HepG2 (cell line): ENCODE data around the gene KLHL21. TPM values are rescaled to one million over a fixed set of nuclear protein-coding genes. Genes with fewer than 3 reads are reported as not detected.
A peak's percentile ranks its signal among the peaks of the same experiment; 100 is the strongest.

Source experiments
- CBX2 ChIP-seq, 2 experiments: fragments of 200-600 bp in 1 of 2; sonication (generic); formaldehyde crosslinking in 1 of 2; IDR thresholded peaks; 2 replicates each; pipeline versions ENCODE4 v1.7.0 to v1.8.1; 2018 to 2022; ENCODE audit warnings: low read depth in 2 of 2, low read length in 1 of 2, mild to moderate bottlenecking in 1 of 2, missing genetic modification reagents in 1 of 2
- FOXK2 ChIP-seq: fragments of 450-650 bp; IDR thresholded peaks from 2 replicates; pipeline ENCODE4 v1.6.1; 2016
- GTF3A ChIP-seq: sonication (generic); formaldehyde crosslinking; conservative IDR thresholded peaks from 2 replicates; pipeline ENCODE4 v1.4.0; 2020; ENCODE audit warnings: mild to moderate bottlenecking, missing genetic modification reagents
- NFIC ChIP-seq: IDR thresholded peaks from 2 replicates; pipeline ENCODE4 v1.6.1; 2012; ENCODE audit warnings: mild to moderate bottlenecking, low read length, inconsistent platforms
- PAWR ChIP-seq: sonication (generic); formaldehyde crosslinking; IDR thresholded peaks from 2 replicates; pipeline ENCODE4 v1.4.0; 2020; ENCODE audit warnings: missing genetic modification reagents, mild to moderate bottlenecking, borderline replicate concordance
- RXRB ChIP-seq: IDR thresholded peaks from 2 replicates; pipeline ENCODE4 v1.6.1; 2016; ENCODE audit warnings: borderline replicate concordance, missing genetic modification reagents, missing compliant biosample characterization
- SALL2 ChIP-seq: sonication (generic); formaldehyde crosslinking; IDR thresholded peaks from 2 replicates; pipeline ENCODE4 v1.8.1; 2023; ENCODE audit warnings: mild to moderate bottlenecking, missing genetic modification reagents, inconsistent platforms
- ZNF383 ChIP-seq: sonication (generic); formaldehyde crosslinking; IDR thresholded peaks from 2 replicates; pipeline ENCODE4 v1.4.0; 2020; ENCODE audit warnings: missing genetic modification reagents, mild to moderate bottlenecking, borderline replicate concordance
- ZNF678 ChIP-seq: sonication (generic); formaldehyde crosslinking; IDR thresholded peaks from 2 replicates; pipeline ENCODE4 v1.4.0; 2020; ENCODE audit warnings: mild to moderate bottlenecking, missing genetic modification reagents
- ZNF772 ChIP-seq: sonication (generic); formaldehyde crosslinking; IDR thresholded peaks from 2 replicates; pipeline ENCODE4 v1.5.0; 2020; ENCODE audit warnings: mild to moderate bottlenecking, missing genetic modification reagents
- polyA plus RNA-seq, 8 experiments: library from polyadenylated mRNA; depleted of rRNA in 3 of 8; stranded (reverse) in 7 of 8; unstranded in 1 of 8; fragments of >200 nt; fragmentation: Illumina TruSeq in 4 of 8; extraction: Trizol in 4 of 8; gene quantifications; 2 replicates each; pipeline versions ENCODE4 v1.2.1 to v1.2.3, GENCODE V29; 2011 to 2016; ENCODE audit warnings: low read depth in 4 of 8, missing spikeins in 1 of 8, mixed read lengths in 1 of 8; ENCODE audit not compliant: insufficient read depth in 1 of 8
- total RNA-seq, 5 experiments: library from RNA; depleted of rRNA; stranded (reverse); fragments of >200 nt; fragmentation: Illumina TruSeq; extraction: Trizol; gene quantifications; 2 replicates each; pipeline ENCODE4 v1.2.3, GENCODE V29; 2016; ENCODE audit warnings: low read depth in 1 of 5
- TF ChIP-seq, protein P1 (sequence below): sonication (generic); formaldehyde crosslinking; IDR thresholded peaks from 2 replicates; pipeline ENCODE4 v1.8.1; 2023; ENCODE audit warnings: mild to moderate bottlenecking, missing genetic modification reagents
- TF ChIP-seq, protein P2 (sequence below): sonication (generic); formaldehyde crosslinking; IDR thresholded peaks from 2 replicates; pipeline ENCODE4 v1.5.1; 2020; ENCODE audit warnings: mild to moderate bottlenecking, missing genetic modification reagents, moderate library complexity

KLHL21 gene
- total and polyA plus RNA-seq, 2 of the 13 experiments (the other 11 are each of a cell fraction or from before 2014, with no cell fraction given): 14.8 to 25.0 TPM

DNA sequence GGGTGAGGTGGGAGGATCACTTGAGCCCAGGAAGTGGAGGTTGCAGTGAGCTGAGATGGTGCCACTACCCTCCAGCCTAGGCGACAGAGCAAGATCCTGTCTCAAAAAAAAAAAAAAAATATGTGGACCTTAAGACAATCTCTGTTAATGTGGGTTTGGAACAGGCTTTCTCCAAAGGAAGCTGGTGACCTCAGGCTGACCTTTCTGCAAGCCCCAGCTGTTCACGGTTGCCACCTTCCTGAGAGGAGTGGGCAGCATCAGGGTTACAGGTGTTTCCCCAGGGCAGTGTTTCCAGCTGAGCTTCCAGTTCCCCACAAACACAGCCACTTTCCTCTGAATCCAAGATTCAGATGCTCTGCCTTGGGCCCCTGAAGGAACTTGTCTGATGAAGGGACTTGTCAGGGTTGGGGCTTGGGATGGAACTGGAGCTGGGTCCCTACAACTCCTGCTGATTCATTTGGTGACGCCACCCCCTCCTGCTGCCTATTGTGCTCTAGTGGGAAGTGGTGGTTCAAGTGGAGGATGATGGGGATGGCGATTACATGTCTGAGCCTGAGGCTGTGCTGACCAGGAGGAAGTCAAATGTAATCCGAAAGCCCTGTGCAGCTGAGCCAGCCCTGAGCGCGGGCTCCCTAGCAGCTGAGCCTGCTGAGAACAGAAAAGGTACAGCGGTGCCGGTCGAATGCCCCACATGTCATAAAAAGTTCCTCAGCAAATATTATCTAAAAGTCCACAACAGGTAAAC is 20.9 kb downstream of the KLHL21 start (continued):
- 0 out of 2 replicates have a peak, but pooled peaks have one; percentile 28 for TF ChIP-seq GTF3A (CRISPR knock-in tag)
- TF ChIP-seq NFIC: no peak
- TF ChIP-seq SALL2 (CRISPR knock-in tag): 0 out of 2 replicates have a peak, but pooled peaks have one; percentile 2
- no peak for TF ChIP-seq FOXK2
- TF ChIP-seq, protein P1, sequence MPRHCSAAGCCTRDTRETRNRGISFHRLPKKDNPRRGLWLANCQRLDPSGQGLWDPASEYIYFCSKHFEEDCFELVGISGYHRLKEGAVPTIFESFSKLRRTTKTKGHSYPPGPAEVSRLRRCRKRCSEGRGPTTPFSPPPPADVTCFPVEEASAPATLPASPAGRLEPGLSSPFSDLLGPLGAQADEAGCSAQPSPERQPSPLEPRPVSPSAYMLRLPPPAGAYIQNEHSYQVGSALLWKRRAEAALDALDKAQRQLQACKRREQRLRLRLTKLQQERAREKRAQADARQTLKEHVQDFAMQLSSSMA: 0 out of 2 replicates have a peak, but pooled peaks have one; percentile 51
- TF ChIP-seq PAWR (CRISPR knock-in tag): no peak
- TF ChIP-seq, protein P2, sequence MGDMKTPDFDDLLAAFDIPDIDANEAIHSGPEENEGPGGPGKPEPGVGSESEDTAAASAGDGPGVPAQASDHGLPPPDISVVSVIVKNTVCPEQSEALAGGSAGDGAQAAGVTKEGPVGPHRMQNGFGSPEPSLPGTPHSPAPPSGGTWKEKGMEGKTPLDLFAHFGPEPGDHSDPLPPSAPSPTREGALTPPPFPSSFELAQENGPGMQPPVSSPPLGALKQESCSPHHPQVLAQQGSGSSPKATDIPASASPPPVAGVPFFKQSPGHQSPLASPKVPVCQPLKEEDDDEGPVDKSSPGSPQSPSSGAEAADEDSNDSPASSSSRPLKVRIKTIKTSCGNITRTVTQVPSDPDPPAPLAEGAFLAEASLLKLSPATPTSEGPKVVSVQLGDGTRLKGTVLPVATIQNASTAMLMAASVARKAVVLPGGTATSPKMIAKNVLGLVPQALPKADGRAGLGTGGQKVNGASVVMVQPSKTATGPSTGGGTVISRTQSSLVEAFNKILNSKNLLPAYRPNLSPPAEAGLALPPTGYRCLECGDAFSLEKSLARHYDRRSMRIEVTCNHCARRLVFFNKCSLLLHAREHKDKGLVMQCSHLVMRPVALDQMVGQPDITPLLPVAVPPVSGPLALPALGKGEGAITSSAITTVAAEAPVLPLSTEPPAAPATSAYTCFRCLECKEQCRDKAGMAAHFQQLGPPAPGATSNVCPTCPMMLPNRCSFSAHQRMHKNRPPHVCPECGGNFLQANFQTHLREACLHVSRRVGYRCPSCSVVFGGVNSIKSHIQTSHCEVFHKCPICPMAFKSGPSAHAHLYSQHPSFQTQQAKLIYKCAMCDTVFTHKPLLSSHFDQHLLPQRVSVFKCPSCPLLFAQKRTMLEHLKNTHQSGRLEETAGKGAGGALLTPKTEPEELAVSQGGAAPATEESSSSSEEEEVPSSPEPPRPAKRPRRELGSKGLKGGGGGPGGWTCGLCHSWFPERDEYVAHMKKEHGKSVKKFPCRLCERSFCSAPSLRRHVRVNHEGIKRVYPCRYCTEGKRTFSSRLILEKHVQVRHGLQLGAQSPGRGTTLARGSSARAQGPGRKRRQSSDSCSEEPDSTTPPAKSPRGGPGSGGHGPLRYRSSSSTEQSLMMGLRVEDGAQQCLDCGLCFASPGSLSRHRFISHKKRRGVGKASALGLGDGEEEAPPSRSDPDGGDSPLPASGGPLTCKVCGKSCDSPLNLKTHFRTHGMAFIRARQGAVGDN (CRISPR knock-in tag): peak; percentile 39
- TF ChIP-seq ZNF383: no peak
- TF ChIP-seq RXRB (CRISPR knock-in tag): no peak
- TF ChIP-seq ZNF678 (CRISPR knock-in tag): no peak
- no peak for TF ChIP-seq ZNF772 (CRISPR knock-in tag)
- no peak for TF ChIP-seq CBX2 (IDR thresholded peaks at IDR 0.05; ENCODE audit: low read depth, low read length)
- no peak for TF ChIP-seq CBX2 (CRISPR knock-in tag; IDR thresholded peaks at IDR 0.05; ENCODE audit: low read depth)
